DND-41 (cell line): Measurements from ENCODE around the gene OR6C2.

Source experiments
- ATAC-seq: fragments of 200-7000 bp; cut with Tn5 transposase; 3 replicates; pipeline ENCODE4 v1.9.1; 2021; ENCODE audit warnings: low read depth; ENCODE audit not compliant: insufficient read depth
- DNase-seq: peaks from one replicate; pipeline ENCODE4 v3.0.0-alpha.2; 2020
- H2AFZ ChIP-seq: 2 replicates; pipeline ENCODE4 v1.6.0; 2012; ENCODE audit warnings: low read depth, low read length
- H3K27ac ChIP-seq: 2 replicates; pipeline ENCODE4 v1.5.1; 2012; ENCODE audit warnings: low read length, inconsistent platforms
- H3K27me3 ChIP-seq: fragments of 200-600 bp; sonication (generic); 2 replicates; pipeline ENCODE4 v1.6.0; 2012; ENCODE audit warnings: low read length, mild to moderate bottlenecking, inconsistent platforms; ENCODE audit not compliant: insufficient read depth, poor library complexity
- H3K36me3 ChIP-seq: 2 replicates; pipeline ENCODE4 v1.5.1; 2012; ENCODE audit warnings: low read length, inconsistent platforms; ENCODE audit not compliant: insufficient read depth
- H3K4me1 ChIP-seq: 2 replicates; pipeline ENCODE4 v1.5.1; 2012; ENCODE audit warnings: mild to moderate bottlenecking, low read length; ENCODE audit not compliant: insufficient read depth
- H3K4me2 ChIP-seq: 2 replicates; pipeline ENCODE4 v1.6.0; 2012; ENCODE audit warnings: mild to moderate bottlenecking, moderate library complexity, low read length, inconsistent platforms; ENCODE audit not compliant: insufficient read depth
- H3K4me3 ChIP-seq, 2 experiments: fragments of 200-600 bp in 1 of 2; shearing (Covaris generic) in 1 of 2; 2 replicates each; pipeline ENCODE4 v1.5.1; 2012 to 2016; ENCODE audit warnings: inconsistent platforms in 2 of 2, low read length in 2 of 2, mild to moderate bottlenecking in 2 of 2, low read depth in 1 of 2, moderate library complexity in 1 of 2
- H3K79me2 ChIP-seq: 2 replicates; pipeline ENCODE4 v1.6.0; 2012; ENCODE audit warnings: low read length, inconsistent platforms; ENCODE audit not compliant: insufficient read depth
- H3K9ac ChIP-seq: 2 replicates; pipeline ENCODE4 v1.6.0; 2012; ENCODE audit warnings: low read depth, mild to moderate bottlenecking, inconsistent platforms, low read length, moderate library complexity
- H3K9me3 ChIP-seq: 2 replicates; pipeline ENCODE4 v1.5.1; 2012; ENCODE audit warnings: low read length, moderate library complexity, mild to moderate bottlenecking, inconsistent platforms; ENCODE audit not compliant: insufficient read depth, severe bottlenecking
- H4K20me1 ChIP-seq: 2 replicates; pipeline ENCODE4 v1.6.0; 2012; ENCODE audit warnings: low read length; ENCODE audit not compliant: insufficient read depth
- EZH2 ChIP-seq: IDR thresholded peaks from 3 replicates; pipeline ENCODE4 v1.6.1; 2012; ENCODE audit warnings: borderline replicate concordance, low read depth, mild to moderate bottlenecking, moderate library complexity, low read length, inconsistent platforms; ENCODE audit not compliant: severe bottlenecking
- TF ChIP-seq, protein P1 (sequence below): IDR thresholded peaks from 2 replicates; pipeline ENCODE4 v1.5.1; 2012; ENCODE audit warnings: borderline replicate concordance, low read length, moderate library complexity, mild to moderate bottlenecking; ENCODE audit not compliant: poor library complexity, severe bottlenecking; ENCODE audit errors: extremely low read depth

The OR6C2 gene

DNA sequence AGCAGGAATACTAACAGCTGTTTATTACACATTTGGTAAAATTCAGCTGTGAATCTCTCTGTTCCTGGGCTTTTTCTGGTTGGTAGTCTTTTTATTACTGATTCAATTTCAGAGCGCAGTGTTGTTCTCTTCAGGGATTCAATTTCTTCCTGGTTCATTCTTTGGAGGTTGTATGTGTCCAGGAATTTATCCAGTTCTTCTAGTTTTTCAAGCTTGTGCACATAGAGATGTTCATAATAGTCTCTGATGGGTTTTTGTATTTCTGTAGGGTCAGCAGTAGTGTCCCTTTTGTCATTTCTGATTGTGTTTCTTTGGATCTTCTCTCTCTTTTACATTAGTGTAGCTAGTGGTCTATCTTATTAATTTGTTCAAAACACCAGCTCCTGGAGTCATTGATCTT lies 26.9 kb upstream of the OR6C2 start:
- ATAC-seq (no peak), DNase-seq (no peak)
- H3K79me2 ChIP-seq, result no peaks in the 10 kb centered on the region
- TF ChIP-seq, protein P1, sequence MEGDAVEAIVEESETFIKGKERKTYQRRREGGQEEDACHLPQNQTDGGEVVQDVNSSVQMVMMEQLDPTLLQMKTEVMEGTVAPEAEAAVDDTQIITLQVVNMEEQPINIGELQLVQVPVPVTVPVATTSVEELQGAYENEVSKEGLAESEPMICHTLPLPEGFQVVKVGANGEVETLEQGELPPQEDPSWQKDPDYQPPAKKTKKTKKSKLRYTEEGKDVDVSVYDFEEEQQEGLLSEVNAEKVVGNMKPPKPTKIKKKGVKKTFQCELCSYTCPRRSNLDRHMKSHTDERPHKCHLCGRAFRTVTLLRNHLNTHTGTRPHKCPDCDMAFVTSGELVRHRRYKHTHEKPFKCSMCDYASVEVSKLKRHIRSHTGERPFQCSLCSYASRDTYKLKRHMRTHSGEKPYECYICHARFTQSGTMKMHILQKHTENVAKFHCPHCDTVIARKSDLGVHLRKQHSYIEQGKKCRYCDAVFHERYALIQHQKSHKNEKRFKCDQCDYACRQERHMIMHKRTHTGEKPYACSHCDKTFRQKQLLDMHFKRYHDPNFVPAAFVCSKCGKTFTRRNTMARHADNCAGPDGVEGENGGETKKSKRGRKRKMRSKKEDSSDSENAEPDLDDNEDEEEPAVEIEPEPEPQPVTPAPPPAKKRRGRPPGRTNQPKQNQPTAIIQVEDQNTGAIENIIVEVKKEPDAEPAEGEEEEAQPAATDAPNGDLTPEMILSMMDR, result no peak
- TF ChIP-seq EZH2, result no peak
- no peak overlapping the region for H2AFZ ChIP-seq
- no peaks in the 10 kb centered on the region for H3K36me3 ChIP-seq
- H3K9me3 ChIP-seq, result no peaks in the 10 kb centered on the region
- no peak overlapping the region for H3K27ac ChIP-seq
- H3K27me3 ChIP-seq, result peaks cover 17% of the 10 kb centered on the region
- H3K4me3 ChIP-seq, result no peak overlapping the region
- H3K9ac ChIP-seq, result no peak overlapping the region
- no peaks in the 10 kb centered on the region for H4K20me1 ChIP-seq
- H3K4me2 ChIP-seq, result no peak overlapping the region
- no peaks in the 10 kb centered on the region for H3K4me1 ChIP-seq

DNA sequence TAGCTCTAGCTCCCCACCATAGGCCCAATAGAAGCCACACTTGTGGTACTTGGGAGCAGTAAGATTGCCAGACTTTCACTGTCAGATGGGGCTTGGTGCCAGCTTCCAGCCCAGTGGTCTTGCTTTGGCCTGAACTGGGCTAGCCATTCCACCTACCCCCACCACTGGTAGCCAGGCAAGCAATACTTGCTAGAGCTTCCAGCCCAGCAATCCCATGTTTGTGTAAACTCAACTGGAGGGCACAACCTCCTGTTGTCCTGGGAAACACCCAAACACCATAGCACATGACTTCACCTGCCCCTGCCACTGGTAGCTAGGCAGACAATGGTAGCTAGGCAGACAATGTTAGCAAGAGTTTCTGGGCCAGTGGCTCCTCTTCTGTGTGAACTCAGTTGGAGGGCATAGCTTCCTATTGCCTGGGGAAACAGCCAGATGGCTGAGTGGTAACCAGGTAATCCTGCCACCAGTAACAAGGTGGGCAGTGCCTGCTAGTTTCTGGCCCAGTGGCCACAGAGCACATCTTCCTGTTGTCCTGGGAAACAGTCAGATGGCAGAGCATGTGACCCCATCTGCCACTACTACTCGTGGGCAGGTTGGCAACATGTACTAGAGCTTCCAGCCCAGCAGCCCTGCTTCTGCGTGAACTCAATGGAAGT lies 23.4 kb upstream of the OR6C2 start:
- H4K20me1 ChIP-seq, result no peaks in the 10 kb centered on the region
- no peak overlapping the region for H2AFZ ChIP-seq
- H3K4me3 ChIP-seq, result no peak overlapping the region
- no peaks in the 10 kb centered on the region for H3K36me3 ChIP-seq
- H3K27me3 ChIP-seq, result peaks cover 22% of the 10 kb centered on the region
- no peak for DNase-seq
- no peak overlapping the region for H3K27ac ChIP-seq
- no peak overlapping the region for H3K4me2 ChIP-seq
- no peak overlapping the region for H3K9ac ChIP-seq
- TF ChIP-seq EZH2, result no peak
- TF ChIP-seq, protein P1, result no peak
- H3K9me3 ChIP-seq, result no peaks in the 10 kb centered on the region
- no peaks in the 10 kb centered on the region for H3K79me2 ChIP-seq
- no peaks in the 10 kb centered on the region for H3K4me1 ChIP-seq
- ATAC-seq, result no peak

DNA sequence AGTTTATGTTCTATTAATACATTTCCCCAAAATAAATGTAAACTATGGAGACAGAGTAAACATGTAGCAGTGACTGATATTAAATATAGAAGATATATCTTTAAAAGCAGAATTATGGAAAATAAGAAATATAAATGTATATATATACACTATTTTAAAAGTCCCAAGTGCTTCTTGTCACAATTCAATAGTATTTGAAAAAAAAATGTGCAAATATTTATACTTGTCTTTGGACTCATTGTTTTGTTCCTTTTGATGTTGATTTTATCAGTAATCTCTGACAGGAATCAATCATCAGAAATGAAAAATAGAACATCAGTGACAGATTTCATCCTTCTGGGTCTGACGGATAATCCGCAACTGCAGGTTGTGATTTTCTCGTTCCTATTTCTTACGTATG lies 17.9 kb upstream of the OR6C2 start, which contains the start of gene OR6C76:
TSS of gene OR6C76 (plus strand) at position 301 of the 400 bp plus-strand sequence. CDS start at position 301, 0 bp downstream.
- no peak for TF ChIP-seq EZH2
- TF ChIP-seq, protein P1, result no peak
- no peak for DNase-seq
- no peak for ATAC-seq
- Histone ChIP-seq H3K9ac (no peak within 1 kb of the TSS), H3K4me3 (no peak within 1 kb of the TSS), H2AFZ (no peak within 1 kb of the TSS), H3K79me2 (no peaks in the 10 kb centered on the region), H4K20me1 (no peaks in the 10 kb centered on the region), H3K36me3 (no peaks in the 10 kb centered on the region), H3K4me1 (no peaks in the 10 kb centered on the region), H3K27me3 (peaks cover 5% of the 10 kb centered on the region), H3K9me3 (no peaks in the 10 kb centered on the region), H3K27ac (no peak within 1 kb of the TSS), H3K4me2 (no peak within 1 kb of the TSS)
